Endodermal cell (in vitro differentiated cells): ENCODE data around the gene MXD4. TPM values are rescaled to one million over a fixed set of nuclear protein-coding genes. Genes with fewer than 3 reads are reported as not detected.

Experiments used
- DNase-seq: peaks from one replicate; pipeline ENCODE4 v3.0.0-alpha.2; 2017
- H3K27ac ChIP-seq: 2 replicates; pipeline ENCODE4 v1.5.1; 2013; ENCODE audit warnings: mild to moderate bottlenecking, low read depth, low read length, moderate library complexity
- H3K27me3 ChIP-seq: 2 replicates; pipeline ENCODE4 v1.6.1; 2013; ENCODE audit warnings: mild to moderate bottlenecking, low read length, moderate library complexity; ENCODE audit not compliant: insufficient read depth, control insufficient read depth, poor library complexity, severe bottlenecking
- H3K36me3 ChIP-seq: 2 replicates; pipeline ENCODE4 v1.7.0; 2013; ENCODE audit warnings: mild to moderate bottlenecking, low read length, moderate library complexity; ENCODE audit not compliant: control insufficient read depth, insufficient read depth
- H3K4me1 ChIP-seq: one replicate; pipeline ENCODE4 v1.7.0; 2013; ENCODE audit warnings: low read length; ENCODE audit not compliant: control insufficient read depth, insufficient read depth
- H3K4me3 ChIP-seq: 2 replicates; pipeline ENCODE4 v1.5.1; 2013; ENCODE audit warnings: mild to moderate bottlenecking, low read length, moderate library complexity
- H3K9ac ChIP-seq: 2 replicates; pipeline ENCODE4 v1.6.1; 2013; ENCODE audit warnings: mild to moderate bottlenecking, low read length, moderate library complexity; ENCODE audit not compliant: poor library complexity, severe bottlenecking; ENCODE audit errors: extremely low read depth
- H3K9me3 ChIP-seq: 2 replicates; pipeline ENCODE4 v1.6.1; 2013; ENCODE audit warnings: mild to moderate bottlenecking, low read length, moderate library complexity; ENCODE audit not compliant: control insufficient read depth
- H3K27ac Mint-ChIP-seq: 2 replicates; pipeline ENCODE4 v1.8.0; 2020; ENCODE audit warnings: mixed read lengths
- H3K27me3 Mint-ChIP-seq: 2 replicates; pipeline ENCODE4 v1.8.0; 2021; ENCODE audit warnings: mild to moderate bottlenecking, mixed read lengths; ENCODE audit not compliant: insufficient read depth
- H3K36me3 Mint-ChIP-seq: 2 replicates; pipeline ENCODE4 v1.8.0; 2020; ENCODE audit warnings: low read depth, mixed read lengths
- H3K4me1 Mint-ChIP-seq: 2 replicates; pipeline ENCODE4 v1.8.0; 2020; ENCODE audit warnings: mixed read lengths
- H3K4me3 Mint-ChIP-seq: 2 replicates; pipeline ENCODE4 v1.8.0; 2020; ENCODE audit warnings: mild to moderate bottlenecking, moderate library complexity, mixed read lengths
- H3K9me3 Mint-ChIP-seq: 2 replicates; pipeline ENCODE4 v1.8.0; 2020; ENCODE audit warnings: mild to moderate bottlenecking, mixed read lengths
- WGBS, 2 experiments: methylation state at CpG; one replicate each; pipeline versions ENCODE4 v1.1.5 to v1.1.7; 2013; ENCODE audit warnings: missing lambda C conversion rate in 2 of 2, mixed read lengths in 1 of 2; ENCODE audit not compliant: insufficient coverage in 1 of 2, insufficient read length in 1 of 2; 5-methylcytosine and 5-hydroxymethylcytosine counted together
- total RNA-seq, 2 donors: library from RNA; stranded (reverse); fragmentation: NEBNext Ultra II Directional in 1 of 2; extraction: Animal tissue kit (Norgen Biotek cat#: 25700) in 1 of 2; gene quantifications; 2 replicates in 1 of 2; 3 replicates in 1 of 2; pipeline ENCODE4 v1.2.1, GENCODE V29; 2021
- TF ChIP-seq, protein P1 (sequence below): fragments of 200-600 bp; sonication (generic); conservative IDR thresholded peaks from 2 replicates; pipeline ENCODE4 v1.5.0; 2021; ENCODE audit warnings: antibody characterized with exemption, mild to moderate bottlenecking

Gene MXD4
- total RNA-seq, 2 donors from 2014 or later = 46.0 to 78.8 TPM

DNA sequence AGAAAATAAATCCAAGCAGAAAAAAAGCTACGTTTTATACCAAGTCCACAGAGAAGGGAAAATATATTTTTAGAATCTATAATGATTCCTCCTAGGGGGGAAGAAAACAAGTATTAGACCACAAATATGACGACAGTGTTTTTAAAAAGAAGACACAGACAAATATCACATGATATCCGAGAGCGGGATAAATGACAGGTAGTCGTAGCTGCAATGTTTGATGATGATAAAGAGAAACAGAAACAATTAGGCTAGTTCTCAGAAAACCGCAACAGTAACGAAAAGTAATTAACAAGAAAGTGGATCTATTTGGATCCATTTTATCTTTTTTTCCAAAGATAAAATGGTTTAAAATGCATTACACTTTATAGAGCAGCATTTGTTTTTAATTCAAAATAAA lies 20.9 kb downstream of the MXD4 start:
- H3K36me3 Mint-ChIP-seq = peaks cover 13% of the 10 kb centered on the region
- 25 to 29% methylated on average over 4 to 7 of the region's 7 CpGs for WGBS, 2 experiments
- Histone ChIP-seq H3K4me3 (peak overlapping the region; percentile 97), H3K27ac (no peak overlapping the region), H3K4me1 (peaks cover 3% of the 10 kb centered on the region), H3K36me3 (peaks cover 31% of the 10 kb centered on the region), H3K27me3 (no peaks in the 10 kb centered on the region), H3K9me3 (peaks cover 18% of the 10 kb centered on the region), H3K9ac (peak overlapping the region; percentile 71)
- DNase-seq = no peak
- H3K4me1 Mint-ChIP-seq = peaks cover 30% of the 10 kb centered on the region
- H3K4me3 Mint-ChIP-seq = peak overlapping the region; percentile 86
- peak overlapping the region; percentile 85 for H3K27ac Mint-ChIP-seq
- TF ChIP-seq, protein P1, sequence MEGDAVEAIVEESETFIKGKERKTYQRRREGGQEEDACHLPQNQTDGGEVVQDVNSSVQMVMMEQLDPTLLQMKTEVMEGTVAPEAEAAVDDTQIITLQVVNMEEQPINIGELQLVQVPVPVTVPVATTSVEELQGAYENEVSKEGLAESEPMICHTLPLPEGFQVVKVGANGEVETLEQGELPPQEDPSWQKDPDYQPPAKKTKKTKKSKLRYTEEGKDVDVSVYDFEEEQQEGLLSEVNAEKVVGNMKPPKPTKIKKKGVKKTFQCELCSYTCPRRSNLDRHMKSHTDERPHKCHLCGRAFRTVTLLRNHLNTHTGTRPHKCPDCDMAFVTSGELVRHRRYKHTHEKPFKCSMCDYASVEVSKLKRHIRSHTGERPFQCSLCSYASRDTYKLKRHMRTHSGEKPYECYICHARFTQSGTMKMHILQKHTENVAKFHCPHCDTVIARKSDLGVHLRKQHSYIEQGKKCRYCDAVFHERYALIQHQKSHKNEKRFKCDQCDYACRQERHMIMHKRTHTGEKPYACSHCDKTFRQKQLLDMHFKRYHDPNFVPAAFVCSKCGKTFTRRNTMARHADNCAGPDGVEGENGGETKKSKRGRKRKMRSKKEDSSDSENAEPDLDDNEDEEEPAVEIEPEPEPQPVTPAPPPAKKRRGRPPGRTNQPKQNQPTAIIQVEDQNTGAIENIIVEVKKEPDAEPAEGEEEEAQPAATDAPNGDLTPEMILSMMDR = no peak
- H3K9me3 Mint-ChIP-seq = peaks cover 19% of the 10 kb centered on the region
- no peaks in the 10 kb centered on the region for H3K27me3 Mint-ChIP-seq

GRCh38 chr4:2236944-2237666 lies 24.8 kb downstream of the MXD4 start:
- Mint-ChIP-seq H3K4me3 (no peak overlapping the region), H3K9me3 (no peaks in the 10 kb centered on the region), H3K27ac (peak overlapping the region; percentile 49), H3K4me1 (peaks cover 23% of the 10 kb centered on the region), H3K27me3 (no peaks in the 10 kb centered on the region), H3K36me3 (peaks cover 28% of the 10 kb centered on the region)
- Histone ChIP-seq H3K9me3 (no peaks in the 10 kb centered on the region), H3K27me3 (no peaks in the 10 kb centered on the region), H3K9ac (no peak overlapping the region), H3K36me3 (peaks cover 57% of the 10 kb centered on the region), H3K4me3 (no peak overlapping the region), H3K4me1 (peaks cover 3% of the 10 kb centered on the region), H3K27ac (no peak overlapping the region)
- 74% methylated on average over 3 of the region's 3 CpGs; no CpG with 5 or more reads in 1 of the 2 experiments for WGBS, 2 experiments
- TF ChIP-seq, protein P1 = no peak
- DNase-seq = no peak

- no peaks in the 10 kb centered on the region for H3K4me1 ChIP-seq
- H3K4me3 Mint-ChIP-seq = no peak overlapping the region
- WGBS, 2 experiments = 97% methylated on average over 4 to 6 of the region's 6 CpGs
- H3K36me3 Mint-ChIP-seq = peaks cover 30% of the 10 kb centered on the region
- H3K27ac ChIP-seq = no peak overlapping the region
- no peak overlapping the region for H3K27ac Mint-ChIP-seq
- no peaks in the 10 kb centered on the region for H3K4me1 Mint-ChIP-seq
- H3K27me3 Mint-ChIP-seq = no peaks in the 10 kb centered on the region
- TF ChIP-seq, protein P1 = no peak
- peaks cover 38% of the 10 kb centered on the region for H3K36me3 ChIP-seq
- no peaks in the 10 kb centered on the region for H3K27me3 ChIP-seq
- H3K4me3 ChIP-seq = no peak overlapping the region
- no peaks in the 10 kb centered on the region for H3K9me3 Mint-ChIP-seq
- DNase-seq = no peak
- no peaks in the 10 kb centered on the region for H3K9me3 ChIP-seq
- no peak overlapping the region for H3K9ac ChIP-seq
These were observed 30.8 kb downstream of the MXD4 start for GRCh38 chr4:2231082-2231481.
